Stimulated activated CD8-positive, alpha-beta memory T cell treated with anti-CD3 and anti-CD28 coated beads, Interleukin-12 subunit alpha, Interleukin-12 subunit beta, amount 100 ng/mL, for 1 hour (primary cell): Measurements from ENCODE around the gene STAC.
"Not testable (repeated sequence)": the region's sequence is repeated elsewhere in the genome, so short reads cannot be mapped to it uniquely, and the experiment has no call there.

Experiments used
- DNase-seq: peaks from one replicate; pipeline ENCODE4 v3.0.0-alpha.2; 2020; ENCODE audit warnings: low read depth

STAC gene

GRCh38 chr3:36520241-36521006 is 140.1 kb downstream of the STAC start:
- no peak for DNase-seq

DNA sequence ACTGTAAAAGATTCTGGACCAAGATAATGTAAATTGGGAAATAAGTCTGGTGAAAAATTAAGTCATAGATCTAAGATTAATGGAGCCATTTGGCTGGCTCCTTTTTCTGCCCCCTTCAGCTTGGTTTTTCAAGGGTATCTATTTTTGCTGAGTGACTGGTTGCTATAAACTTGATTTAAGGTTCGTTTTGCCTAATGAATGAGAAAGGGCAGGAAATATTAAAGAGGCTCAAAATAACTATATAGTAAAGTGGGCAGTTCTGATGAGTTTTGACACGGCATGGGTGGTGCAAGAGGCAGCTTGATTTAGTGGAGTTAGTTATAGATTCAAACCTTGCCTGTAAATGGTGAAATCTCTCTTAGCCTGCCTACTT is 140.7 kb downstream of the STAC start:
- DNase-seq: no peak

- no peak for DNase-seq
These were observed 144.3 kb downstream of the STAC start for GRCh38 chr3:36524560-36524959.

DNA sequence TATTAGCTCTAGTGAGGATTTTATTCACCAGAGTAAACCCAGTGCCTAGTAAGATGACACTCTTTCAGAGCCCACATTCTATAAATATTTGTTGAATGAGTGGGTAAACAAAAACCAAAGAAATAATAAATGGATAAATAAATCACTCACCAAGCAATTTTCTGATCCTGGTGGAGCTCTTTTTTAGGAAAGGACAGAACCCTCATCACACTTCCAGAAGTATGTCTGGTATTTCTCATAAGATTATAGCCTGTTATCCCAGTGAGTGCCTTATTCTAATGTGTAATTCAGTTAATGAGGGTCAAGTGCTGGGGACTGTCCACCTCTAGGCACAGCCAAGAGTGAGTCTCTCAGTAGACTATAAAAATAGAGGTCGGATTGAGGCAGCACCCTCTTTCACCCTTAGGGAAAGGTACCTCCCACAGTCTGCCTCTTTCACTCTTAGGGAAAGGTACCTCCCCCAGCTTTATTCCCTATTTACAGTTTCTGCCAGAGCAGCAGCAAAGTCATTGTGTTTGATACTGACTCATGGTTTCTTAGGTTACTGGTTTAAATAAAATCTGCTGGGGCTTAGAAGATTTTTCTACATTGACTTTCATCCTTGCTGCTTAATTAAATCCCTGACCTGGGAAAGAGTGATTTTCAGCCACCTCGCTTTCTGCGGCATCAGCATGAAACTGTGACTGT is 145.0 kb downstream of the STAC start:
- DNase-seq: no peak

GRCh38 chr3:36538136-36538749 is 157.9 kb downstream of the STAC start:
- no peak for DNase-seq

DNA sequence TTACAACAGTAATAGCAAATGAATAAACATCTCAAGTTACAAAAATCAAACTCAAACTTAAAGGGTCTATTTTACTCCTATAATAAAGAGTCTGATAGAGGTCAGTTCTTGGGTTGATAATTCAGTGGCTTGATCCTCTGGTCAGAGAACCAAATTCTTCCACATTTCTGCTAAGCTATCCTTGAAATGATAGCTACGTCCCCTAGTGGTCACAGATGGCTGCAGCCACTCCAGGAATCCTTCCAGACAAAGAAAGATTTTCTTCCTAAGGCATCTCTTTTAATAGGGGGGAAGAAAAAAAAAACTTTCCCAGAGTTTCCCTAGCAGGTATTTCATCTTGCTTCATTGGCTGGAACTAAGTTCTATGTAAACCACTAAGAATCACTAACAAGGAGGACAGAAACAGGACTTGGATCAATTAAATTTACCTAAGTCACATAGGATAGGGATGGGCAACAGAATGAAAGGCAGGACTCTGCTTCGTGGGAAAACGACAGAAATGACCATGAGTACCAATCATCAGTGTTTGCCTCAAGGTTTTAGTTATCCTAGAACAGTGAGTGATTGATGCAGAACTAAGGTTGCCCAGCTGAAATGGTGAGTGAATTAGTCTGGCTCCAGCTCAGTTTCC is 160.7 kb downstream of the STAC start:
- no peak for DNase-seq

- DNase-seq: no peak
These were observed 161.9 kb downstream of the STAC start for GRCh38 chr3:36542186-36542585.

DNA sequence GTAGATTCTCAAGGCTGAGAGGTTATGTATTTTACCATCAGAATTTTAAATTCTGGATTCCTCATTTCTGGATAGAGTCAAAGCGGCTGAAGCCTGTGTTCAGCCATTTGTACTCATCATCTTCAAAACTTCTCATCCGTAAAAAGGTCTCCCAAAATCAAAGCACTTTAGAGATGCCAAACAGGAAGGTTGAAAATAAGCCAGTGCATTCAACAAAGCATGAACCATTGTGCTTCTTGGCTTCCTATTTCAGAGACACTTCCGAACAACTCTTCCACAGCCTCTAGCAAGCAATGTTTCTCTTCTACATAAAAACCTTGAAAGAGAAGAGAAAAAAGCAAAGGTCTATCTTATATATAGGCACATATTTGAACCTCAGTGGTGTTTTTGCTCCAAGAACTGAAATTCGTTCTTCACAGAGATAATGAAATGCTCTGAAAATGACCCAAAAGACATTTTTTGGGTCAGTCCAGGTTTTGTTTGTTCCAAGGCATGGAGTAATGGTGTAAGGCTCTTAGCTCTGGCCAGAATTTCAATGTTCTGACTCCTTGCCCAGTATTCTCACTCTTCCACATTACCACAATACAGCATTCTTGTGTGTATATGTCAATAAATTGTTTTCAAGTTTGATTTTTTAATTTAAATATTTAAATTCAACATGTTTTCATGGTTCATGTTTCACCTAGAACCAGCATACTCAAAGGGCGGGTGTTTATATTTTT is 163.1 kb downstream of the STAC start:
- DNase-seq: no peak

DNA sequence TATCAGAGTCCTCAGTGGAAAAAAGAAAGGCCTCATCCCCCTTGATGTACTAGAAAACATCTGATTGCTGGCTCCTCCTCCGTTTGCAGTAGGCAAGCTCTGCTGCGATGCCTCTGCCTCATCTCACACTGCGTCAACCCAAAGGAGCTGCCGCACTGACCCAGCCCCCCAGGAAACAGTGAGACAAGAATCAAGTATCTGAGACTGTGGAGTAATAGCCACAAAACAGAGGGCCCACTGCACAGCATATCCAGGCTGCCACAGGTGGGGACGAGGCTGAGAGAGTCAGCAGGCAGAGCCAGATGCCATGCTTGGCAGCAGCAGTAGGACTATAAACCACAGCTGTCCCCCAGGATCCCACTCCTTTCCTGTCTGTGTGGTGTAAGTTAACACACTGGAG is 165.9 kb downstream of the STAC start:
- DNase-seq: no peak

- DNase-seq: no peak
These were observed 168.4 kb downstream of the STAC start for GRCh38 chr3:36548712-36549111.

GRCh38 chr3:36557021-36557707 is 176.9 kb downstream of the STAC start:
- DNase-seq: no peak

GRCh38 chr3:36557708-36558421 is 177.6 kb downstream of the STAC start:
- DNase-seq: no peak

DNA sequence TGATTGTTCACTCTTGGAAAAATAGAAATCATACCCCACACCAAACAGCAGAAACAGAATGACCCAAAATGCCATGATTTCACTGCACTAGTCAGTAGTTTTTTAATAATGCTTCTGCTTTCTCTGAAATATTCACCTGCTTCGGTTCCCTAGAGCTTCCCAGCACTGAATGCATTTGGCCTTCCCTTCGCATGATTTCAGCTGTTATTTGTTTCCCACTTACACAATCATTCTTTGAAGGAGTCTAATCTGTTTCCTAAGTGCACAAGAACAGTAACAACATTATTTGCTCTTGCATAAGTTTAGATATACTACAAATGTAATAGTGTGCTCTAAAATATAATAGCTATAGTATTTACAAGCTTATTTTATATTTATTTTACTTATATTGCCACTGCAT is 178.7 kb downstream of the STAC start:
- DNase-seq: no peak

- no peak for DNase-seq
These were observed 180.4 kb downstream of the STAC start for GRCh38 chr3:36560685-36561084.

DNA sequence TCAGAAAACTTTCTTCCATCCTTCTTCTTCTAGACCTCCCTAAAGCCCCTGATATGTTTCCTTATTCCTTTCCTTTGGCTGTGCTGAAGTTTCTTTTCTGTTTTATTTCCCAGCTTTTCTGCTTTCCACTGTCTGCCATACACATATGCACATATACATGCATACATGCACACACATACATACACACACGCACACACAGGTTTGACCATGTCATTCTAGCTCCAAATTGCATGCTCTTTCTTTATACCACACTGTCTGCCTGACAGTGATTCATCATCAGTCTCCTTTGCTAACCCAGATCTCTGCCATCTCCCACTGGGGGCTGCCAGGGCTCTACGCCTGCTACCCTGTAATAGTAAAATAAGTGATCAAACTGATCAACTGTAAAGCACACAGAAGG is 181.3 kb downstream of the STAC start:
- no peak for DNase-seq

DNA sequence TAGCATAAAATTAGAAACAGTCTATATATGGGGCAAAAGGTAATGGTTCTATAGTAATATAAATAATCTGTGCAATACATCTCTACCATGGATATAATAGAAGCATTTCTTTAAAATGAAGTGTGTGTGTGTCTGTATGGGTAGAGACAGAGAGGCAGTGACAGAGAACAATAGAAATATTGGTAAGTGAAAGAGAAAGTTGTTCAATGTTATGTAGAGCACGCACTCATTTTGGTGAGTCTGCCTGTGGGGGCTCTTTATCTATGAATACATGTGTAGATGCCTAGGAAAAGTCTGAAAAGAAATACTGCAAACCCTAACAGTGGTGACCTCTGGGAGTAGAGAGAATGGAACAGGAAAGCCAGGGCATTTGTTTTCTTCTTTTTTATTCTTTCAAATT is 182.6 kb downstream of the STAC start:
- no peak for DNase-seq

DNA sequence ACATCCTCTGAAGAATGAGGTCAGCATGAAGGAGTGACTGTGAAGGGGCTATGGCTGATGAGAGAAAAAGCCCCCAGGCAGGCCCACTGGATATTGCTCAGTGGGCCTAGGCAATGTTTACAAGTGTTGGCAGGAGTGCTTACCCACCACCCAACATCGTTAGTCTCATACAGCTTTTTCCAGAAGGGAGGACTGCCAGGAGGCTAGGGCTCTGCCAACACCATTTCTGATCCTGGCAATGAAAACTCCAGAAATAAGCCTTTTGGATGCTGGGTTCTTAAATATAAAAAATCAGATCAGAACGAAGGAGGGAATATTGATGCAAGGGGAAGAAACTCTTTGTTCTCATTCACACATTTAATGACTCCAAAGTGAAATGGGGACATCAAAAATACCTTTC is 194.9 kb downstream of the STAC start:
- no peak for DNase-seq

DNA sequence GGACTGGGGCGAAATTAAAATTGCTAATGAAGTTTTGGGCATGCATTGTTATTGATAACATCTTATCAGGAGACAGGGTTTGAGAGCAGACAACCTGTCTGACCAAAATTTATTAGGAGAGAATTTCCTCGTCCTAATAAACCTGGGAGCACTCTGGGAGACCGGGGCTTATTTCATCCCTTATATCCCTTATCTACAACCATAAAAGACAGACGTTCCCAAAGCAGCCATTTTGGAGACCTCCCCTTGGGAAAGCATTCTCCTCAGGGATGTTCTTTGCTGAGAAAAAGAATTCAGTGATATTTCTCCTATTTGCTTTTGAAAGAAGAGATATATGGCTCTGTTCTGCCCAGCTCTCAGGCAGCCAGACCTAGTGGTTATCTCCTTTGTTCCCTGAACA is 198.1 kb downstream of the STAC start:
- DNase-seq: not testable (repeated sequence)

GRCh38 chr3:36579746-36580145 is 199.4 kb downstream of the STAC start:
- no peak for DNase-seq

DNA sequence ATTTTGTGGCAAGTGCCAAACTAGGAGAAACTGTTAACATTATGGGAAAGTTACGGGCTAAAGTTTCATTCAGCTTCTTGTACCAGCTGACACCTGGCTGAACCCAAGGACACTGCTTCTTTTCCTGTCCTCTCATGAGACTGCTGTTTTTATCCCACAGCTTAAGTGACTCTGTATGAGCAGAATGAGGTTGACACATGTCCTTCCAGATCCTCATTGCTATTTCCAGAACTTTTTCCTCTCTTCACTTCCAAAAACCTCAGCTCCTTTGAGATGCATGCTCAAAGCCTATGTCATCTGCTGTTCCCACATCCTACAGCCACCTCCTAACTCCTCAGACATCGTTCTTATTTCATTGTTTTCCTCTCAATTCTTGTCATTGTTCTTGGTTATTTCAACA is 200.4 kb downstream of the STAC start:
- DNase-seq: no peak

- DNase-seq: no peak
These were observed 211.7 kb downstream of the STAC start for GRCh38 chr3:36591959-36592358.
